Stimulated activated naive CD8-positive, alpha-beta T cell treated with anti-CD3 and anti-CD28 coated beads, Interleukin-15, Interleukin-2, amounts not matched to agents 100 U/mL and 50 U/mL, for 24 hours (primary cell): ENCODE measurements around the gene ATP12A.

Experiments
- ATAC-seq: fragments of 150-1000 bp; cut with Tn5 transposase; one replicate; pipeline ENCODE4 v1.10.0; 2021
- DNase-seq: peaks from one replicate; pipeline ENCODE4 v3.0.0; 2021

ATP12A gene

GRCh38 chr13:24680258-24680920, at the start of gene ATP12A:
Gene ATP12A (plus strand): TSS chr13:24680408. CDS start chr13:24680744, 336 bp downstream.
- ATAC-seq (no peak), DNase-seq (peak; percentile 49)

- ATAC-seq (peak; percentile 40), DNase-seq (no peak)
Measured at GRCh38 chr13:24630851-24631620, 49.2 kb upstream of the ATP12A start.

- no peak for ATAC-seq
- DNase-seq = no peak
Measured at GRCh38 chr13:24631922-24632321, 48.3 kb upstream of the ATP12A start.

GRCh38 chr13:24632382-24633121, 47.7 kb upstream of the ATP12A start:
- DNase-seq (no peak), ATAC-seq (peak; percentile 34)

- ATAC-seq (no peak), DNase-seq (no peak)
Measured at GRCh38 chr13:24636776-24637175, 43.4 kb upstream of the ATP12A start.

- ATAC-seq = no peak
- no peak for DNase-seq
Measured at GRCh38 chr13:24638096-24638495, 42.1 kb upstream of the ATP12A start.

GRCh38 chr13:24640752-24641151, 39.5 kb upstream of the ATP12A start:
- no peak for DNase-seq
- no peak for ATAC-seq

- no peak for ATAC-seq
- no peak for DNase-seq
Measured at GRCh38 chr13:24642219-24642618, 38.0 kb upstream of the ATP12A start.

- no peak for DNase-seq
Measured at GRCh38 chr13:24644036-24644435, 36.2 kb upstream of the ATP12A start.

GRCh38 chr13:24648271-24648670, 31.9 kb upstream of the ATP12A start:
- DNase-seq = no peak

More at GRCh38 chr13:24644036-24644435, 36.2 kb upstream of the ATP12A start:
- no peak for ATAC-seq

GRCh38 chr13:24648983-24649687, 31.1 kb upstream of the ATP12A start:
- DNase-seq (no peak), ATAC-seq (peak; percentile 87)

More at GRCh38 chr13:24648271-24648670, 31.9 kb upstream of the ATP12A start:
- ATAC-seq = no peak

GRCh38 chr13:24649688-24650043, 30.5 kb upstream of the ATP12A start:
- no peak for DNase-seq
- ATAC-seq = peak; percentile 12

- DNase-seq = no peak
Measured at GRCh38 chr13:24650161-24650560, 30.0 kb upstream of the ATP12A start.

GRCh38 chr13:24651718-24652345, 28.4 kb upstream of the ATP12A start:
- no peak for DNase-seq
- no peak for ATAC-seq

More at GRCh38 chr13:24650161-24650560, 30.0 kb upstream of the ATP12A start:
- no peak for ATAC-seq

- no peak for ATAC-seq
- DNase-seq = no peak
Measured at GRCh38 chr13:24652359-24652758, 27.8 kb upstream of the ATP12A start.

GRCh38 chr13:24654741-24655140, 25.5 kb upstream of the ATP12A start:
- ATAC-seq (no peak), DNase-seq (no peak)

- no peak for ATAC-seq
- no peak for DNase-seq
Measured at GRCh38 chr13:24659239-24659638, 21.0 kb upstream of the ATP12A start.

GRCh38 chr13:24660023-24660741, 20.0 kb upstream of the ATP12A start:
- DNase-seq (no peak), ATAC-seq (no peak)

GRCh38 chr13:24661713-24662112, 18.5 kb upstream of the ATP12A start:
- no peak for DNase-seq
- ATAC-seq = no peak

GRCh38 chr13:24662195-24663088, 17.8 kb upstream of the ATP12A start:
- ATAC-seq (no peak), DNase-seq (no peak)
